Measurements from ENCODE around the gene CD300A.
A peak's percentile ranks its signal among the peaks of the same experiment; 100 is the strongest.

Gene CD300A

DNA sequence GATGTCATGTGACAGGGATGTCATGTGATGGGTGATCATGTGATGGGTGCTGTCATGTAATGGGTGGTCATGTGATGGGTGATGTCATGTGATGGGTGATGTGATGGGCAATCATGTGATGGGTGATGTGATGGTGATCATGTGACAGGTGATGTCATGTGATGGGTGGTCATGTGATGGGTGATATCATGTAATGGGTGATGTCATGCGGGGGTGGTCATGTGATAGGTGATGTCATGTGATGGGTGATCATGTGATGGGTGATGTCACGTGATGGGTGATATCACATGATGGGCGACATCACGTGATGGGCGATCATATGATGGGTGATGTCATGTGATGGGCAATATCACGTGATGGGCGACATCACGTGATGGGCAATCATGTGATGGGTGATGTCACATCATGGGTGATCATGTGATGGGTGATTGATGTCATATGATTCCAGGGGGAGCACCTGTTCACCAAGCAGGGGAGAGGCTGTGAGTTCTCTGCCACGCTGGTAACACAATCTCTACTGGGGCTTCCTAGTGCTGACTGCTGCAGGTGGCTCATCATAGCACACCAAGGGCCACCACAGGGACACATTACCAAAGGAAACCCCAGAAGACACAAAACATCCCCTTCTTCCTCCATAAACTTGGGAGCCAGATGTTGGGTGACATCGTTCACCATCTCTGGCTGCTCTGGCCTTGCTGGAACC, 48.3 kb downstream of the CD300A start (continued):
- TF ChIP-seq ZNF585B (tag by site-specific recombination; IDR thresholded peaks at IDR 0.05) (no peak), ZNF837 (tag by site-specific recombination; IDR thresholded peaks at IDR 0.05) (no peak), HOXA7 (CRISPR knock-in tag; IDR thresholded peaks at IDR 0.05; ENCODE audit: borderline replicate concordance) (no peak), ZNF701 (tag by site-specific recombination; IDR thresholded peaks at IDR 0.05) (0 out of 2 replicates have a peak, but pooled peaks have one; percentile 7), ZNF391 (tag by site-specific recombination; IDR thresholded peaks at IDR 0.05; ENCODE audit: borderline replicate concordance, low read depth) (peak; percentile 89), ZNF266 (tag by site-specific recombination; IDR thresholded peaks at IDR 0.05; ENCODE audit: low read depth) (no peak), ZNF248 (tag by site-specific recombination; IDR thresholded peaks at IDR 0.05) (peak; percentile 92), ZEB2 (tag by site-specific recombination; IDR thresholded peaks at IDR 0.05) (peak; percentile 21; the same call in 1 of the 2 replicates), ZNF140 (tag by site-specific recombination; IDR thresholded peaks at IDR 0.05) (no peak), ZNF366 (tag by site-specific recombination; conservative IDR thresholded peaks at IDR 0.05) (peak; percentile 65; the same call in 1 of the 2 replicates), ZBTB21 (tag by site-specific recombination; IDR thresholded peaks at IDR 0.05) (peak; percentile 92), ZNF350 (tag by site-specific recombination; IDR thresholded peaks at IDR 0.05) (peak; percentile 10; the same call in 1 of the 2 replicates), SETDB1 (IDR thresholded peaks at IDR 0.05; ENCODE audit: insufficient read length, low read length) (peak; percentile 61), ZNF394 (tag by site-specific recombination; IDR thresholded peaks at IDR 0.05; ENCODE audit: borderline replicate concordance) (peak; percentile 54; the same call in 1 of the 2 replicates), ZFHX2 (tag by site-specific recombination; conservative IDR thresholded peaks at IDR 0.05) (peak; percentile 40), ZNF544 (tag by site-specific recombination; IDR thresholded peaks at IDR 0.05) (no peak), SP2 (tag by site-specific recombination; IDR thresholded peaks at IDR 0.05) (peak; percentile 29; the same call in 1 of the 2 replicates), ZNF423 (tag by site-specific recombination; IDR thresholded peaks at IDR 0.05) (no peak), ZNF202 (tag by site-specific recombination; IDR thresholded peaks at IDR 0.05; ENCODE audit: borderline replicate concordance) (0 out of 2 replicates have a peak, but pooled peaks have one; percentile 23)
- TF ChIP-seq, protein P1, sequence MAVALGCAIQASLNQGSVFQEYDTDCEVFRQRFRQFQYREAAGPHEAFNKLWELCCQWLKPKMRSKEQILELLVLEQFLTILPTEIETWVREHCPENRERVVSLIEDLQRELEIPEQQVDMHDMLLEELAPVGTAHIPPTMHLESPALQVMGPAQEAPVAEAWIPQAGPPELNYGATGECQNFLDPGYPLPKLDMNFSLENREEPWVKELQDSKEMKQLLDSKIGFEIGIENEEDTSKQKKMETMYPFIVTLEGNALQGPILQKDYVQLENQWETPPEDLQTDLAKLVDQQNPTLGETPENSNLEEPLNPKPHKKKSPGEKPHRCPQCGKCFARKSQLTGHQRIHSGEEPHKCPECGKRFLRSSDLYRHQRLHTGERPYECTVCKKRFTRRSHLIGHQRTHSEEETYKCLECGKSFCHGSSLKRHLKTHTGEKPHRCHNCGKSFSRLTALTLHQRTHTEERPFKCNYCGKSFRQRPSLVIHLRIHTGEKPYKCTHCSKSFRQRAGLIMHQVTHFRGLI (tag by site-specific recombination; IDR thresholded peaks at IDR 0.05): no peak
- TF ChIP-seq, protein P2, sequence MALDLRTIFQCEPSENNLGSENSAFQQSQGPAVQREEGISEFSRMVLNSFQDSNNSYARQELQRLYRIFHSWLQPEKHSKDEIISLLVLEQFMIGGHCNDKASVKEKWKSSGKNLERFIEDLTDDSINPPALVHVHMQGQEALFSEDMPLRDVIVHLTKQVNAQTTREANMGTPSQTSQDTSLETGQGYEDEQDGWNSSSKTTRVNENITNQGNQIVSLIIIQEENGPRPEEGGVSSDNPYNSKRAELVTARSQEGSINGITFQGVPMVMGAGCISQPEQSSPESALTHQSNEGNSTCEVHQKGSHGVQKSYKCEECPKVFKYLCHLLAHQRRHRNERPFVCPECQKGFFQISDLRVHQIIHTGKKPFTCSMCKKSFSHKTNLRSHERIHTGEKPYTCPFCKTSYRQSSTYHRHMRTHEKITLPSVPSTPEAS (tag by site-specific recombination; IDR thresholded peaks at IDR 0.05): no peak; the same call in 1 of the 2 replicates
- TF ChIP-seq, protein P3, sequence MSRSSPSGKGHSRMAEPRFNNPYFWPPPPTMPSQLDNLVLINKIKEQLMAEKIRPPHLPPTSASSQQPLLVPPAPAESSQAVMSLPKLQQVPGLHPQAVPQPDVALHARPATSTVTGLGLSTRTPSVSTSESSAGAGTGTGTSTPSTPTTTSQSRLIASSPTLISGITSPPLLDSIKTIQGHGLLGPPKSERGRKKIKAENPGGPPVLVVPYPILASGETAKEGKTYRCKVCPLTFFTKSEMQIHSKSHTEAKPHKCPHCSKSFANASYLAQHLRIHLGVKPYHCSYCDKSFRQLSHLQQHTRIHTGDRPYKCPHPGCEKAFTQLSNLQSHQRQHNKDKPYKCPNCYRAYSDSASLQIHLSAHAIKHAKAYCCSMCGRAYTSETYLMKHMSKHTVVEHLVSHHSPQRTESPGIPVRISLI (tag by site-specific recombination; IDR thresholded peaks at IDR 0.05): peak; percentile 64
- TF ChIP-seq, protein P4, sequence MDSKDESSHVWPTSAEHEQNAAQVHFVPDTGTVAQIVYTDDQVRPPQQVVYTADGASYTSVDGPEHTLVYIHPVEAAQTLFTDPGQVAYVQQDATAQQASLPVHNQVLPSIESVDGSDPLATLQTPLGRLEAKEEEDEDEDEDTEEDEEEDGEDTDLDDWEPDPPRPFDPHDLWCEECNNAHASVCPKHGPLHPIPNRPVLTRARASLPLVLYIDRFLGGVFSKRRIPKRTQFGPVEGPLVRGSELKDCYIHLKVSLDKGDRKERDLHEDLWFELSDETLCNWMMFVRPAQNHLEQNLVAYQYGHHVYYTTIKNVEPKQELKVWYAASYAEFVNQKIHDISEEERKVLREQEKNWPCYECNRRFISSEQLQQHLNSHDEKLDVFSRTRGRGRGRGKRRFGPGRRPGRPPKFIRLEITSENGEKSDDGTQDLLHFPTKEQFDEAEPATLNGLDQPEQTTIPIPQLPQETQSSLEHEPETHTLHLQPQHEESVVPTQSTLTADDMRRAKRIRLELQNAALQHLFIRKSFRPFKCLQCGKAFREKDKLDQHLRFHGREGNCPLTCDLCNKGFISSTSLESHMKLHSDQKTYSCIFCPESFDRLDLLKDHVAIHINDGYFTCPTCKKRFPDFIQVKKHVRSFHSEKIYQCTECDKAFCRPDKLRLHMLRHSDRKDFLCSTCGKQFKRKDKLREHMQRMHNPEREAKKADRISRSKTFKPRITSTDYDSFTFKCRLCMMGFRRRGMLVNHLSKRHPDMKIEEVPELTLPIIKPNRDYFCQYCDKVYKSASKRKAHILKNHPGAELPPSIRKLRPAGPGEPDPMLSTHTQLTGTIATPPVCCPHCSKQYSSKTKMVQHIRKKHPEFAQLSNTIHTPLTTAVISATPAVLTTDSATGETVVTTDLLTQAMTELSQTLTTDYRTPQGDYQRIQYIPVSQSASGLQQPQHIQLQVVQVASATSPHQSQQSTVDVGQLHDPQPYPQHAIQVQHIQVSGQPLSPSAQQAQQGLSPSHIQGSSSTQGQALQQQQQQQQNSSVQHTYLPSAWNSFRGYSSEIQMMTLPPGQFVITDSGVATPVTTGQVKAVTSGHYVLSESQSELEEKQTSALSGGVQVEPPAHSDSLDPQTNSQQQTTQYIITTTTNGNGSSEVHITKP (tag by site-specific recombination; IDR thresholded peaks at IDR 0.05): no peak
- TF ChIP-seq, protein P5, sequence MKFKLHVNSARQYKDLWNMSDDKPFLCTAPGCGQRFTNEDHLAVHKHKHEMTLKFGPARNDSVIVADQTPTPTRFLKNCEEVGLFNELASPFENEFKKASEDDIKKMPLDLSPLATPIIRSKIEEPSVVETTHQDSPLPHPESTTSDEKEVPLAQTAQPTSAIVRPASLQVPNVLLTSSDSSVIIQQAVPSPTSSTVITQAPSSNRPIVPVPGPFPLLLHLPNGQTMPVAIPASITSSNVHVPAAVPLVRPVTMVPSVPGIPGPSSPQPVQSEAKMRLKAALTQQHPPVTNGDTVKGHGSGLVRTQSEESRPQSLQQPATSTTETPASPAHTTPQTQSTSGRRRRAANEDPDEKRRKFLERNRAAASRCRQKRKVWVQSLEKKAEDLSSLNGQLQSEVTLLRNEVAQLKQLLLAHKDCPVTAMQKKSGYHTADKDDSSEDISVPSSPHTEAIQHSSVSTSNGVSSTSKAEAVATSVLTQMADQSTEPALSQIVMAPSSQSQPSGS (tag by site-specific recombination; IDR thresholded peaks at IDR 0.05; ENCODE audit: low read depth): peak; percentile 97
- TF ChIP-seq, protein P6, sequence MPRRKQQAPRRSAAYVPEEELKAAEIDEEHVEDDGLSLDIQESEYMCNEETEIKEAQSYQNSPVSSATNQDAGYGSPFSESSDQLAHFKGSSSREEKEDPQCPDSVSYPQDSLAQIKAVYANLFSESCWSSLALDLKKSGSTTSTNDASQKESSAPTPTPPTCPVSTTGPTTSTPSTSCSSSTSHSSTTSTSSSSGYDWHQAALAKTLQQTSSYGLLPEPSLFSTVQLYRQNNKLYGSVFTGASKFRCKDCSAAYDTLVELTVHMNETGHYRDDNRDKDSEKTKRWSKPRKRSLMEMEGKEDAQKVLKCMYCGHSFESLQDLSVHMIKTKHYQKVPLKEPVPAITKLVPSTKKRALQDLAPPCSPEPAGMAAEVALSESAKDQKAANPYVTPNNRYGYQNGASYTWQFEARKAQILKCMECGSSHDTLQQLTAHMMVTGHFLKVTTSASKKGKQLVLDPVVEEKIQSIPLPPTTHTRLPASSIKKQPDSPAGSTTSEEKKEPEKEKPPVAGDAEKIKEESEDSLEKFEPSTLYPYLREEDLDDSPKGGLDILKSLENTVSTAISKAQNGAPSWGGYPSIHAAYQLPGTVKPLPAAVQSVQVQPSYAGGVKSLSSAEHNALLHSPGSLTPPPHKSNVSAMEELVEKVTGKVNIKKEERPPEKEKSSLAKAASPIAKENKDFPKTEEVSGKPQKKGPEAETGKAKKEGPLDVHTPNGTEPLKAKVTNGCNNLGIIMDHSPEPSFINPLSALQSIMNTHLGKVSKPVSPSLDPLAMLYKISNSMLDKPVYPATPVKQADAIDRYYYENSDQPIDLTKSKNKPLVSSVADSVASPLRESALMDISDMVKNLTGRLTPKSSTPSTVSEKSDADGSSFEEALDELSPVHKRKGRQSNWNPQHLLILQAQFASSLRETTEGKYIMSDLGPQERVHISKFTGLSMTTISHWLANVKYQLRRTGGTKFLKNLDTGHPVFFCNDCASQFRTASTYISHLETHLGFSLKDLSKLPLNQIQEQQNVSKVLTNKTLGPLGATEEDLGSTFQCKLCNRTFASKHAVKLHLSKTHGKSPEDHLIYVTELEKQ (tag by site-specific recombination; IDR thresholded peaks at IDR 0.05; ENCODE audit: borderline replicate concordance): peak; percentile 53
